IMR-90 (cell line): ENCODE data around the gene ZAR1. TPM values are rescaled to one million over a fixed set of nuclear protein-coding genes. Genes with fewer than 3 reads are reported as not detected.

Experiments
- ATAC-seq: fragments of 200-7000 bp; cut with Tn5 transposase; 2 replicates; pipeline ENCODE4 v1.9.1; 2020; ENCODE audit warnings: low read depth, mild to moderate bottlenecking, moderate library complexity
- BruUV-seq: library from RNA; stranded (reverse); fragments of 400-500 nt; replicated peaks from 2 replicates; lab custom pipeline; 2021; lab: Mats Ljungman, UMichigan
- CTCF ChIA-PET: fragments of 300-600 bp; formaldehyde crosslinking; extraction: SDS; loops from one replicate; lab custom pipeline; 2021; ENCODE audit warnings: antibody characterized with exemption; lab: Yijun Ruan, JAX
- POLR2A ChIA-PET: fragments of 300-600 bp; sonication (Branson Sonifier 250); formaldehyde crosslinking; loops from one replicate; lab custom pipeline; 2022; ENCODE audit warnings: antibody characterized with exemption; ENCODE audit not compliant: unreplicated experiment; lab: Charles Lee
- DNase-seq: peaks from one replicate; pipeline ENCODE4 v3.0.0; 2013
- H2AFZ ChIP-seq: replicated peaks from 2 replicates; pipeline ENCODE3; 2013; ENCODE audit warnings: low read length, mild to moderate bottlenecking; ENCODE audit not compliant: poor library complexity
- H2AK5ac ChIP-seq: 2 replicates; pipeline ENCODE4 v1.6.1; 2013; ENCODE audit warnings: low read depth, low read length, inconsistent platforms
- H2AK9ac ChIP-seq: replicated peaks from 2 replicates; pipeline ENCODE3; 2013; ENCODE audit warnings: mild to moderate bottlenecking, low read depth, low read length, moderate library complexity; ENCODE audit not compliant: poor library complexity
- H2BK120ac ChIP-seq: 2 replicates; pipeline ENCODE4 v1.6.1; 2013; ENCODE audit warnings: low read depth, low read length, inconsistent platforms
- H2BK15ac ChIP-seq: 3 replicates; pipeline ENCODE4 v1.6.1; 2013; ENCODE audit warnings: low read depth, low read length, inconsistent platforms
- H2BK20ac ChIP-seq: 2 replicates; pipeline ENCODE4 v1.6.1; 2013; ENCODE audit warnings: low read depth, mild to moderate bottlenecking, inconsistent platforms, low read length, moderate library complexity
- H2BK5ac ChIP-seq: 2 replicates; pipeline ENCODE4 v1.6.1; 2013; ENCODE audit warnings: mild to moderate bottlenecking, low read depth, low read length, inconsistent platforms; ENCODE audit not compliant: poor library complexity, severe bottlenecking
- H3K14ac ChIP-seq: replicated peaks from 2 replicates; pipeline ENCODE4 v1.6.1; 2013; ENCODE audit warnings: low read depth, low read length, inconsistent platforms
- H3K18ac ChIP-seq: 2 replicates; pipeline ENCODE4 v1.6.1; 2013; ENCODE audit warnings: low read depth, low read length, control low read depth
- H3K23ac ChIP-seq: 2 replicates; pipeline ENCODE4 v1.6.1; 2013; ENCODE audit warnings: low read depth, low read length, inconsistent platforms
- H3K27ac ChIP-seq: 2 replicates; pipeline ENCODE4 v1.5.1; 2013; ENCODE audit warnings: mild to moderate bottlenecking, control low read depth, low read length; ENCODE audit not compliant: insufficient read depth
- H3K27me3 ChIP-seq: 2 replicates; pipeline ENCODE4 v1.6.1; 2013; ENCODE audit warnings: low read length; ENCODE audit not compliant: control insufficient read depth, insufficient read depth
- H3K36me3 ChIP-seq: 2 replicates; pipeline ENCODE4 v1.6.1; 2013; ENCODE audit warnings: low read length, mixed read lengths; ENCODE audit not compliant: control insufficient read depth, insufficient read depth
- H3K4ac ChIP-seq: 2 replicates; pipeline ENCODE4 v1.6.1; 2013; ENCODE audit warnings: low read depth, low read length, inconsistent platforms
- H3K4me1 ChIP-seq: 2 replicates; pipeline ENCODE4 v1.6.1; 2013; ENCODE audit warnings: low read length, mixed read lengths; ENCODE audit not compliant: control insufficient read depth, insufficient read depth
- H3K4me2 ChIP-seq: 2 replicates; pipeline ENCODE4 v1.6.1; 2013; ENCODE audit warnings: low read depth, mild to moderate bottlenecking, control low read depth, low read length, moderate library complexity
- H3K4me3 ChIP-seq: 2 replicates; pipeline ENCODE4 v1.5.1; 2013; ENCODE audit warnings: low read depth, mild to moderate bottlenecking, control low read depth, low read length, moderate library complexity; ENCODE audit not compliant: insufficient read depth
- H3K56ac ChIP-seq: 2 replicates; pipeline ENCODE4 v1.6.1; 2013; ENCODE audit warnings: low read length, inconsistent platforms; ENCODE audit not compliant: insufficient read depth; ENCODE audit errors: extremely low read depth
- H3K79me1 ChIP-seq, 2 experiments: 2 replicates each; pipeline ENCODE4 v1.6.1; 2013; ENCODE audit warnings: low read length in 2 of 2, inconsistent platforms in 1 of 2, low read depth in 1 of 2
- H3K9ac ChIP-seq: 2 replicates; pipeline ENCODE4 v1.6.1; 2013; ENCODE audit warnings: low read depth, low read length, control low read depth
- H3K9me1 ChIP-seq: 2 replicates; pipeline ENCODE4 v1.6.1; 2013; ENCODE audit warnings: low read length, inconsistent platforms; ENCODE audit not compliant: insufficient read depth
- H3K9me3 ChIP-seq: 2 replicates; pipeline ENCODE4 v1.6.1; 2013; ENCODE audit warnings: low read length; ENCODE audit not compliant: control insufficient read depth, insufficient read depth
- H4K20me1 ChIP-seq: 2 replicates; pipeline ENCODE4 v1.6.1; 2013; ENCODE audit warnings: low read length, inconsistent platforms; ENCODE audit not compliant: insufficient read depth
- H4K5ac ChIP-seq: 2 replicates; pipeline ENCODE4 v1.6.1; 2013; ENCODE audit warnings: mild to moderate bottlenecking, low read depth, low read length, control low read depth
- H4K8ac ChIP-seq, 2 experiments: 2 replicates each; pipeline ENCODE4 v1.6.1; 2013; ENCODE audit warnings: low read depth in 2 of 2, low read length in 2 of 2, control low read depth in 1 of 2, inconsistent platforms in 1 of 2
- H4K91ac ChIP-seq: 2 replicates; pipeline ENCODE4 v1.6.1; 2013; ENCODE audit warnings: low read depth, low read length, inconsistent platforms; ENCODE audit not compliant: insufficient read depth
- MAZ ChIP-seq: IDR thresholded peaks from 2 replicates; pipeline ENCODE4 v1.6.1; 2012; ENCODE audit warnings: low read depth, mild to moderate bottlenecking, low read length, improper control_type of control experiment, moderate library complexity, borderline replicate concordance
- NFE2L2 ChIP-seq: fragments of 150-350 bp; IDR thresholded peaks from 2 replicates; pipeline ENCODE4 v1.6.1; 2016; ENCODE audit warnings: low read depth, mild to moderate bottlenecking, low read length
- RAD21 ChIP-seq: IDR thresholded peaks from 2 replicates; pipeline ENCODE4 v1.6.1; 2012; ENCODE audit warnings: low read length, improper control_type of control experiment
- WGBS, 2 experiments: methylation state at CpG; one replicate each; pipeline versions ENCODE4 v1.1.5 to v1.1.7; 2013; ENCODE audit warnings: missing lambda C conversion rate in 2 of 2; ENCODE audit not compliant: insufficient read length in 1 of 2; ENCODE audit errors: extremely low coverage in 2 of 2; 5-methylcytosine and 5-hydroxymethylcytosine counted together
- dilution Hi-C: fragments of 300-500 bp; cut with HindIII; formaldehyde crosslinking; loops from one replicate; pipeline ENCODE4 v1.14.3; 2018; ENCODE audit warnings: low sequenced_read_pairs; ENCODE audit not compliant: unreplicated experiment
- in situ Hi-C: fragments of 300-500 bp; cut with MboI; formaldehyde crosslinking; loops from 3 replicates; pipeline ENCODE4 v1.14.3; 2019; ENCODE audit warnings: low sequenced_read_pairs, inconsistent platforms, mixed read lengths
- intact Hi-C: fragments of 100-400 bp; cut with micrococcal nuclease; formaldehyde crosslinking; loops from 2 replicates; pipeline ENCODE4 v1.10.0; 2022
- polyA plus RNA-seq, 3 experiments: library from polyadenylated mRNA; depleted of rRNA; stranded (reverse); fragments of >200 nt; gene quantifications; 2 replicates each; pipeline ENCODE4 v1.2.3, GENCODE V29; 2012; ENCODE audit warnings: low replicate concordance in 1 of 3
- total RNA-seq: library from RNA; depleted of rRNA; stranded (reverse); fragments of >200 nt; gene quantifications from 2 replicates; pipeline ENCODE4 v1.2.3, GENCODE V29; 2012
- TF ChIP-seq, protein P1 (sequence below): fragments of 150-350 bp; IDR thresholded peaks from 2 replicates; pipeline ENCODE4 v1.6.1; 2016; ENCODE audit warnings: low read depth, mild to moderate bottlenecking, low read length, moderate library complexity, borderline replicate concordance

Gene ZAR1
- total and polyA plus RNA-seq, 2 of the 4 experiments (the other 2 are of a cell fraction): not detected

DNA sequence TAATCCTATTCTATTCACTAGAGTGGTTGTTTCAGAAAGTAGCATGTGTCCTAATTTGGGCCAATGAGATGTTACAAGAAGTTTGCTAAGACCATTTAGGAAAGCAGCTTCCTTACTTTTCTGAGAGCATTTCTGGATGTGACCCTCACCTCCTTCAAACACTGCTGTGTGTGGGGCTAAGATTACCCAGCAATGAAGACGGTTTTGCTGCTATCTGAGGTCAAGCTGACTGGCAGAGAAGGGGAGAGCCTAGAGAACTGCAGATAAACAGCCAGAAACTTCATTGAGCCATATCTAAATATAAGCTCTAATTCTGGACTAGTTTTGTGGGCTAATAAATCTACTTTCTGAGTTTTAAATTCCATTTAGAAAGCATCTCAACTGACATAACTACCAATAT, 36.4 kb downstream of the ZAR1 start:
- Histone ChIP-seq H2BK120ac (no peak overlapping the region), H2AK5ac (no peak overlapping the region), H3K56ac (no peak overlapping the region), H4K8ac (no peak overlapping the region), H4K20me1 (no peaks in the 10 kb centered on the region), H2BK5ac (no peak overlapping the region), H3K27ac (no peak overlapping the region), H3K23ac (no peak overlapping the region), H3K4me1 (no peaks in the 10 kb centered on the region), H3K79me1 (no peaks in the 10 kb centered on the region; a peak in 1 of 4 replicates), H3K14ac (no peak overlapping the region), H3K4me2 (no peak overlapping the region), H3K27me3 (no peaks in the 10 kb centered on the region), H3K36me3 (peaks cover 34% of the 10 kb centered on the region), H4K5ac (no peak overlapping the region), H3K18ac (no peak overlapping the region), H2AFZ (no peak overlapping the region), H2AK9ac (no peak overlapping the region), H4K91ac (no peak overlapping the region), H2BK15ac (no peak overlapping the region), H3K9ac (no peak overlapping the region), H3K9me1 (peaks cover 6% of the 10 kb centered on the region; the same call in 1 of the 2 replicates), H3K4me3 (no peak overlapping the region), H2BK20ac (no peak overlapping the region), H3K4ac (no peak overlapping the region), H3K9me3 (no peaks in the 10 kb centered on the region)
- BruUV-seq: no TSS peak
- no peak for DNase-seq
- dilution Hi-C loops: no loop called here
- CTCF ChIA-PET: no interaction called here
- in situ Hi-C loops: no loop called here
- WGBS, 2 experiments: no CpG with 5 or more reads among the region's 1 CpG
- POLR2A ChIA-PET: interaction anchor here (0.6 kb wide), 1 partner anchor 443 kb away, joined by 5 read pairs; no protein-coding TSS in a partner anchor
- TF ChIP-seq RAD21 (no peak), MAZ (no peak), NFE2L2 (no peak)
- TF ChIP-seq, protein P1, sequence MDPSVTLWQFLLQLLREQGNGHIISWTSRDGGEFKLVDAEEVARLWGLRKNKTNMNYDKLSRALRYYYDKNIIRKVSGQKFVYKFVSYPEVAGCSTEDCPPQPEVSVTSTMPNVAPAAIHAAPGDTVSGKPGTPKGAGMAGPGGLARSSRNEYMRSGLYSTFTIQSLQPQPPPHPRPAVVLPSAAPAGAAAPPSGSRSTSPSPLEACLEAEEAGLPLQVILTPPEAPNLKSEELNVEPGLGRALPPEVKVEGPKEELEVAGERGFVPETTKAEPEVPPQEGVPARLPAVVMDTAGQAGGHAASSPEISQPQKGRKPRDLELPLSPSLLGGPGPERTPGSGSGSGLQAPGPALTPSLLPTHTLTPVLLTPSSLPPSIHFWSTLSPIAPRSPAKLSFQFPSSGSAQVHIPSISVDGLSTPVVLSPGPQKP: no peak
- no peak for ATAC-seq
- intact Hi-C loops: no loop called here
